ENCODE data around the gene CAVIN1. TPM values are rescaled to one million over a fixed set of nuclear protein-coding genes. Genes with fewer than 3 reads are reported as not detected.
"Not testable (repeated sequence)": the region's sequence is repeated elsewhere in the genome, so short reads cannot be mapped to it uniquely, and the experiment has no call there.

The CAVIN1 gene
- total RNA-seq, 3 donors from 2014 or later = 288 to 554 (median 306) TPM

DNA sequence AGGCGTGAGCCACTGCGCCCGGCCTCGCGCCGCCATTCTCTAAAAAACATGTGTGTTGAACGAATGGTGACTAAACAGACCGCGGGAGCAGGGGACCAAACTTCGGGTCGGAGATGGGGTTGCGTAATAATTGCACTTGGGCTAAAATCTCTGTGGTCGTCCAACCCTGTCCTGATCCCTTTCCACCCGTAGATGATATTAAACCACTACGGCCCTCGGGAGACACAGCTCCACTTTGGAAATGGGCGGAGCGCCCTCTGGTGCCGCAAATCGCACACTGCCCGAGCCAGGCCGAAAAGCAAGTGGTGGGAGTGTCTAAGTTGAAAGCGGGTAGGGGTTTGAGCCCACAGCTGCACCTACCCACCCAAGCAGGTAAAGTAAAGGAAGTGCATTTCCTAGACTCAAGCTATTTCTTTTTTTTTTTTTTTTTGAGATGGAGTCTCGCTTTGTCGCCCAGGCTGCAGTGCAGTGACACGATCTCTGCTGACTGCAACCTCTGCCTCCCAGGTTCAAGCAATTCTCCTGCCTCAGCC is 17.0 kb downstream of the CAVIN1 start:
- H3K27me3 ChIP-seq = no peaks in the 10 kb centered on the region
- H3K4me3 ChIP-seq = no peak overlapping the region
- peaks cover 5 to 23% of the 10 kb centered on the region in 2 donors for H3K4me1 ChIP-seq
- H3K9me3 ChIP-seq = no peaks in the 10 kb centered on the region
- peak; percentile 51 to 85 (median 61) for TF ChIP-seq POLR2AphosphoS5 (IDR thresholded peaks at IDR 0.05)
- TF ChIP-seq POLR2A (IDR thresholded peaks at IDR 0.05) = no peak
- TF ChIP-seq, protein P1, sequence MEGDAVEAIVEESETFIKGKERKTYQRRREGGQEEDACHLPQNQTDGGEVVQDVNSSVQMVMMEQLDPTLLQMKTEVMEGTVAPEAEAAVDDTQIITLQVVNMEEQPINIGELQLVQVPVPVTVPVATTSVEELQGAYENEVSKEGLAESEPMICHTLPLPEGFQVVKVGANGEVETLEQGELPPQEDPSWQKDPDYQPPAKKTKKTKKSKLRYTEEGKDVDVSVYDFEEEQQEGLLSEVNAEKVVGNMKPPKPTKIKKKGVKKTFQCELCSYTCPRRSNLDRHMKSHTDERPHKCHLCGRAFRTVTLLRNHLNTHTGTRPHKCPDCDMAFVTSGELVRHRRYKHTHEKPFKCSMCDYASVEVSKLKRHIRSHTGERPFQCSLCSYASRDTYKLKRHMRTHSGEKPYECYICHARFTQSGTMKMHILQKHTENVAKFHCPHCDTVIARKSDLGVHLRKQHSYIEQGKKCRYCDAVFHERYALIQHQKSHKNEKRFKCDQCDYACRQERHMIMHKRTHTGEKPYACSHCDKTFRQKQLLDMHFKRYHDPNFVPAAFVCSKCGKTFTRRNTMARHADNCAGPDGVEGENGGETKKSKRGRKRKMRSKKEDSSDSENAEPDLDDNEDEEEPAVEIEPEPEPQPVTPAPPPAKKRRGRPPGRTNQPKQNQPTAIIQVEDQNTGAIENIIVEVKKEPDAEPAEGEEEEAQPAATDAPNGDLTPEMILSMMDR (IDR thresholded peaks at IDR 0.05) = peak; percentile 64 to 92 (median 85)
- no peaks in the 10 kb centered on the region for H3K36me3 ChIP-seq
- peak overlapping the region; percentile 92 to 93 for H3K27ac ChIP-seq
- DNase-seq (ENCODE audit: low spot score in 2 of 2) = peak; percentile 79 to 86
- intact Hi-C loops (cut with DNase I; ENCODE audit: low total_unique reads) = loop anchor here (5.0 kb wide), 1 partner anchor 84 kb away; no protein-coding TSS in a partner anchor

- Histone ChIP-seq H3K27me3 (no peaks in the 10 kb centered on the region), H3K36me3 (no peaks in the 10 kb centered on the region), H3K4me3 (no peak overlapping the region), H3K27ac (peak overlapping the region in 1 of 2 donors; percentile 75), H3K4me1 (peaks cover 5 to 23% of the 10 kb centered on the region in 2 donors), H3K9me3 (no peaks in the 10 kb centered on the region)
- TF ChIP-seq POLR2AphosphoS5 (IDR thresholded peaks at IDR 0.05) (no peak), POLR2A (IDR thresholded peaks at IDR 0.05) (no peak)
- TF ChIP-seq, protein P1 (IDR thresholded peaks at IDR 0.05) = no peak
- intact Hi-C loops (cut with DNase I; ENCODE audit: low total_unique reads) = loop anchor here (5.0 kb wide), 1 partner anchor 83 kb away; no protein-coding TSS in a partner anchor
- DNase-seq (ENCODE audit: low spot score in 2 of 2) = no peak
Measured at GRCh38 chr17:42405076-42405475, 18.0 kb downstream of the CAVIN1 start.

- Histone ChIP-seq H3K36me3 (no peaks in the 10 kb centered on the region), H3K9me3 (no peaks in the 10 kb centered on the region), H3K27me3 (no peaks in the 10 kb centered on the region), H3K4me1 (peaks cover 5 to 23% of the 10 kb centered on the region in 2 donors), H3K4me3 (no peak overlapping the region), H3K27ac (peak overlapping the region; percentile 69 to 75)
- no peak for DNase-seq (ENCODE audit: low spot score in 2 of 2)
- TF ChIP-seq POLR2A (IDR thresholded peaks at IDR 0.05) (no peak), POLR2AphosphoS5 (IDR thresholded peaks at IDR 0.05) (no peak)
- TF ChIP-seq, protein P1 (IDR thresholded peaks at IDR 0.05) = no peak
- intact Hi-C loops (cut with DNase I; ENCODE audit: low total_unique reads) = loop anchor here (5.0 kb wide), 1 partner anchor 82 kb away; no protein-coding TSS in a partner anchor
Measured at GRCh38 chr17:42404326-42405055, 18.6 kb downstream of the CAVIN1 start.

GRCh38 chr17:42403150-42403549 is 19.9 kb downstream of the CAVIN1 start:
- H3K27me3 ChIP-seq = no peaks in the 10 kb centered on the region
- H3K27ac ChIP-seq = peak overlapping the region; percentile 69 to 75
- intact Hi-C loops (cut with DNase I; ENCODE audit: low total_unique reads) = loop anchor here (2.0 kb wide), 1 partner anchor 332 kb away; no protein-coding TSS in a partner anchor
- no peaks in the 10 kb centered on the region for H3K9me3 ChIP-seq
- peaks cover 5 to 18% of the 10 kb centered on the region in 2 donors for H3K4me1 ChIP-seq
- no peaks in the 10 kb centered on the region for H3K36me3 ChIP-seq
- TF ChIP-seq POLR2A (IDR thresholded peaks at IDR 0.05) = no peak
- TF ChIP-seq POLR2AphosphoS5 (IDR thresholded peaks at IDR 0.05) = no peak
- TF ChIP-seq, protein P1 (IDR thresholded peaks at IDR 0.05) = no peak
- no peak for DNase-seq (ENCODE audit: low spot score in 2 of 2)
- H3K4me3 ChIP-seq = no peak overlapping the region

GRCh38 chr17:42402117-42402516 is 20.9 kb downstream of the CAVIN1 start:
- Histone ChIP-seq H3K27me3 (no peaks in the 10 kb centered on the region), H3K4me1 (peaks cover 5 to 9% of the 10 kb centered on the region in 2 donors), H3K4me3 (no peak overlapping the region), H3K9me3 (no peaks in the 10 kb centered on the region), H3K27ac (peak overlapping the region; percentile 69 to 75), H3K36me3 (no peaks in the 10 kb centered on the region)
- no peak for DNase-seq (ENCODE audit: low spot score in 2 of 2)
- intact Hi-C loops (cut with DNase I; ENCODE audit: low total_unique reads) = loop anchor here (2.0 kb wide), 1 partner anchor 331 kb away; no protein-coding TSS in a partner anchor
- TF ChIP-seq POLR2A (IDR thresholded peaks at IDR 0.05) (no peak), POLR2AphosphoS5 (IDR thresholded peaks at IDR 0.05) (no peak)
- TF ChIP-seq, protein P1 (IDR thresholded peaks at IDR 0.05) = no peak

- H3K9me3 ChIP-seq; DNase-seq (ENCODE audit: low spot score in 2 of 2); H3K27me3 ChIP-seq; H3K36me3 ChIP-seq; H3K4me1 ChIP-seq; H3K4me3 ChIP-seq; intact Hi-C loops (cut with DNase I; ENCODE audit: low total_unique reads): not testable (repeated sequence)
- H3K27ac ChIP-seq = peak overlapping the region; percentile 43 to 50
Measured at GRCh38 chr17:42400844-42401375, 22.1 kb downstream of the CAVIN1 start.
